ENCODE measurements around the gene CNTLN. TPM values are rescaled to one million over a fixed set of nuclear protein-coding genes. Genes with fewer than 3 reads are reported as not detected.

The CNTLN gene
- total RNA-seq, 2 donors from 2014 or later = 2.4 to 2.6 TPM

DNA sequence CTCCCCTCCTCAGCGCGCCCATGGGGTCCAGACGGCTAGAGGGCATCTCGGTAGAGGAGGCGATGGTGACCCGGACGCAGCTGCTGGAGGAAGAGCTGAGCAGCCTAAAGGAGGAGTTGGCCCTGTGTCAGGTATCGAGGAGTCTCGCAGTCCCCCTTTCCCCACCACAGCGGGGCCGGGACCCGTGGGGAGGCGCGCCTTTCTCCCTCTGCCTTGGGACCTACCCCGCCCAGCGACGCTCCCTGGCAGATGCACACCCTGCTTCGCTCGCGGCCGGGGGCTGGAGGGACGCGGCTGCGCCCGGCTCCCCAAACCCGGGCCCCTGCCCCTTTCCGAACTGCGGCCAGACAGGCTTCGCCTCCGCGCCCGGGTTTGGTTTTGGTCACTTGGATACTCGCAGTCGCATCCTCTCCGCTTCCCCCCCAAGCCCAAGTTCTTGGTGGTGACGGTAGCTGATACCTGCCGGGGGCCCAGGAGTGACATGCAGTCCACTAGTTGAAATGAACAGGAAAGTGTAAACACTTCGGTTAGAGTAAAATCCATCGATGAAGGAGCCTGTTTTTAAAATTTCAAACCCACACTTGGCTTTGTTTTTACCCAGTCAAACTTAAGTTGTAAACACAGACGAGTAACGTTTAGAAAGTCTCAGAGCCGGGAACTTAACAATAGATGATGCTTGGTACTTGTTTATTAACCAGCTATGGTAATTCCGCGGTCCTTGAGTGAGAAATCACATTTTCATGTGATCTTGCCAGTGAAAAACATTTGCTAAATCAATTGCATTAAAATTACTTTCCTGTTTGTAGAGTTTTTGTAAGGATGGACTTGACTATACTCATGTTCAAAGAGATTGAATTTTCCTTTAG, 688 bp downstream of the CNTLN start:
- Histone ChIP-seq H3K27me3 (no peaks in the 10 kb centered on the region), H3K4me3 (peak overlapping the region; percentile 81), H3K27ac (peak overlapping the region; percentile 54), H3K9ac (ENCODE audit: low read depth in 2 of 2, low read length in 2 of 2) (peak overlapping the region; percentile 70 to 91), H3K4me1 (no peaks in the 10 kb centered on the region), H3K36me3 (no peaks in the 10 kb centered on the region), H3K9me3 (no peaks in the 10 kb centered on the region)
- intact Hi-C loops (cut with DNase I) = no loop called here
- TF ChIP-seq, protein P1, sequence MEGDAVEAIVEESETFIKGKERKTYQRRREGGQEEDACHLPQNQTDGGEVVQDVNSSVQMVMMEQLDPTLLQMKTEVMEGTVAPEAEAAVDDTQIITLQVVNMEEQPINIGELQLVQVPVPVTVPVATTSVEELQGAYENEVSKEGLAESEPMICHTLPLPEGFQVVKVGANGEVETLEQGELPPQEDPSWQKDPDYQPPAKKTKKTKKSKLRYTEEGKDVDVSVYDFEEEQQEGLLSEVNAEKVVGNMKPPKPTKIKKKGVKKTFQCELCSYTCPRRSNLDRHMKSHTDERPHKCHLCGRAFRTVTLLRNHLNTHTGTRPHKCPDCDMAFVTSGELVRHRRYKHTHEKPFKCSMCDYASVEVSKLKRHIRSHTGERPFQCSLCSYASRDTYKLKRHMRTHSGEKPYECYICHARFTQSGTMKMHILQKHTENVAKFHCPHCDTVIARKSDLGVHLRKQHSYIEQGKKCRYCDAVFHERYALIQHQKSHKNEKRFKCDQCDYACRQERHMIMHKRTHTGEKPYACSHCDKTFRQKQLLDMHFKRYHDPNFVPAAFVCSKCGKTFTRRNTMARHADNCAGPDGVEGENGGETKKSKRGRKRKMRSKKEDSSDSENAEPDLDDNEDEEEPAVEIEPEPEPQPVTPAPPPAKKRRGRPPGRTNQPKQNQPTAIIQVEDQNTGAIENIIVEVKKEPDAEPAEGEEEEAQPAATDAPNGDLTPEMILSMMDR (IDR thresholded peaks at IDR 0.05) = no peak
- DNase-seq = peak; percentile 34

DNA sequence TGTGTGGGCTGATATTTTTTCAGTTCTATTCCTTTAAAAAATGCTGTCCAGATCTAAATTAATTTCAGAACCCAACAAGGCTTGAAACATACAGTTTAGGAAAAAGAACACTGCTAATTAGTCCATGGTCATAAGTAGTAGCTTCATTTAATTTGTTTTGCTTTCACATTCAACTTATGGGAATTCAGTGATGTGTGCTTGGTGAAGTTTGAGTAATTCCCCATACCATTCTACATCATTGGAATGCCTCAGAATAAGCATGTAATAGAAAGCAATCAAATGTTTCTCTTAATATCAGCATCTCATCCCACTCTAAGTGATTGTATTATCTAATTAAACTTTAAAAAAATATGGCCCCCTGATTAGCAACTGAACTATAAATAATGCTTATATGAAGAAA, 2.7 kb downstream of the CNTLN start:
- no peak overlapping the region for H3K27ac ChIP-seq

GRCh38 chr9:17138503-17138902, 3.7 kb downstream of the CNTLN start:
- intact Hi-C loops (cut with DNase I) = no loop called here
- Histone ChIP-seq H3K9me3 (no peaks in the 10 kb centered on the region), H3K4me1 (no peaks in the 10 kb centered on the region), H3K27ac (no peak overlapping the region), H3K27me3 (no peaks in the 10 kb centered on the region), H3K9ac (ENCODE audit: low read depth in 2 of 2, low read length in 2 of 2) (no peak overlapping the region), H3K36me3 (no peaks in the 10 kb centered on the region), H3K4me3 (no peak overlapping the region)
- no peak for DNase-seq
- TF ChIP-seq, protein P1 (IDR thresholded peaks at IDR 0.05) = no peak

More for the DNA sequence above, 2.7 kb downstream of the CNTLN start:
- H3K9ac ChIP-seq (ENCODE audit: low read depth in 2 of 2, low read length in 2 of 2) = no peak overlapping the region
- no peaks in the 10 kb centered on the region for H3K9me3 ChIP-seq
- H3K27me3 ChIP-seq = no peaks in the 10 kb centered on the region
- H3K36me3 ChIP-seq = no peaks in the 10 kb centered on the region
- TF ChIP-seq, protein P1 (IDR thresholded peaks at IDR 0.05) = no peak
- DNase-seq = no peak
- H3K4me3 ChIP-seq = no peak overlapping the region
- intact Hi-C loops (cut with DNase I) = no loop called here
- H3K4me1 ChIP-seq = no peaks in the 10 kb centered on the region

DNA sequence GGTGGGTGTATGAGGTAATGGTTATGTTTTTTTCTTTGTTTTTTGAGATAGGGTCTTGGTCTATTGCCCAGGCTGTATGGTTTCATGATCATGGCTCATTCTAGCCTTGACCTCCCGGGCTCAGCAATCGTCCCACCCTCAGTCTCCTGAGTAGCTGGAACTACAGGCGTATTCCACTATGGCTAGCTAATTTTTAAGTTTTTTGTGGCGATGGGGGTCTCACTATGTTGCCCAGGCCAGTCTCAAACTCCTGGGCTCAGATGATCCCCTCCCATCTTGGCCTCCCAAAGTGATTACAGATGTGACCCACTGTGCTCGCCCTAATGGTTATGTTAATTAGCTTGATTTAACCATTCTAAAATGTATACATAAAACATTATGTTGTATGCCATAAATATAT, 5.6 kb downstream of the CNTLN start:
- intact Hi-C loops (cut with DNase I) = no loop called here
- no peak overlapping the region for H3K9ac ChIP-seq (ENCODE audit: low read depth in 2 of 2, low read length in 2 of 2)
- H3K27ac ChIP-seq = no peak overlapping the region
- H3K9me3 ChIP-seq = no peaks in the 10 kb centered on the region
- no peaks in the 10 kb centered on the region for H3K36me3 ChIP-seq
- H3K4me3 ChIP-seq = no peak overlapping the region
- DNase-seq = no peak
- no peaks in the 10 kb centered on the region for H3K27me3 ChIP-seq
- TF ChIP-seq, protein P1 (IDR thresholded peaks at IDR 0.05) = no peak
- H3K4me1 ChIP-seq = no peaks in the 10 kb centered on the region

DNA sequence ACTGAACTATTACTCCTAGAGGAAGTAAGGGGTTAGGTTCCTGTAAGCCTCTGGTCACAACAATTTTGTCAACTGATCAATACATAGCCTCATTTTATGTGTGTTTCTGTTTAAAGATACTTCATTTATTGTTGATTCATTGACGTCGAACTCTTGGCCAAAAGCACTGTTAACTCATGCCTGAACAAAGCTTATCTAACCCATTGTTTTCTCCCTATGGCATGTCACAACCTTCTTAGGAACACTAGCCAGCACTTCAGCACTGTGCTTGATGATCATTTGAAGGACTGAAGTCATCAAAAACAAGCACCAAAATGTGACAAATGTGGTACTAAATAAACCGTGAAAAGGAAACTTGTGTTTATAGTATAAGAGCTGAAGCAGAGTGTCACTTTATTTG, 13.5 kb downstream of the CNTLN start:
- no peaks in the 10 kb centered on the region for H3K9me3 ChIP-seq
- TF ChIP-seq, protein P1 (IDR thresholded peaks at IDR 0.05) = no peak
- H3K4me3 ChIP-seq = no peak overlapping the region
- H3K9ac ChIP-seq (ENCODE audit: low read depth in 2 of 2, low read length in 2 of 2) = no peak overlapping the region
- no peaks in the 10 kb centered on the region for H3K4me1 ChIP-seq
- no peaks in the 10 kb centered on the region for H3K27me3 ChIP-seq
- intact Hi-C loops (cut with DNase I) = no loop called here
- DNase-seq = no peak
- H3K27ac ChIP-seq = no peak overlapping the region
- H3K36me3 ChIP-seq = no peaks in the 10 kb centered on the region

Measured in colonic mucosa (tissue), 4 donors.